CD14-positive monocyte (primary cell): Measurements from ENCODE around the gene GPR173. TPM values are rescaled to one million over a fixed set of nuclear protein-coding genes. Genes with fewer than 3 reads are reported as not detected.

ENCODE experiments used
- DNase-seq, 3 donors: peaks; one replicate each; pipeline ENCODE4 v3.0.0-alpha.2; 2011 to 2022
- H2AFZ ChIP-seq: 2 replicates; pipeline ENCODE4 v1.6.0; 2012; ENCODE audit warnings: mild to moderate bottlenecking, low read depth, low read length, inconsistent platforms; ENCODE audit not compliant: insufficient read depth, poor library complexity, severe bottlenecking
- H3K27ac ChIP-seq, 2 donors: 1 replicate in 1 of 2; 2 replicates in 1 of 2; pipeline ENCODE4 v1.5.1; 2012 to 2013; ENCODE audit warnings: low read length in 2 of 2, control low read depth in 1 of 2, inconsistent platforms in 1 of 2, low read depth in 1 of 2, mild to moderate bottlenecking in 1 of 2
- H3K27me3 ChIP-seq, 2 donors: one replicate each; pipeline versions ENCODE4 v1.6.0 to v1.6.1; 2011 to 2013; ENCODE audit warnings: low read length in 2 of 2; ENCODE audit not compliant: control insufficient read depth in 2 of 2, insufficient read depth in 2 of 2
- H3K36me3 ChIP-seq, 2 donors: replicated peaks in 1 of 2; 1 replicate in 1 of 2; 2 replicates in 1 of 2; pipeline versions ENCODE4 v1.5.1 to v1.6.1; 2012 to 2013; ENCODE audit warnings: low read length in 2 of 2, control low read depth in 1 of 2, inconsistent platforms in 1 of 2, mild to moderate bottlenecking in 1 of 2; ENCODE audit not compliant: insufficient read depth in 2 of 2, control insufficient read depth in 1 of 2
- H3K4me1 ChIP-seq, 2 donors: 1 replicate in 1 of 2; 2 replicates in 1 of 2; pipeline versions ENCODE4 v1.5.1 to v1.6.1; 2012 to 2013; ENCODE audit warnings: low read length in 2 of 2, control low read depth in 1 of 2, inconsistent platforms in 1 of 2, mild to moderate bottlenecking in 1 of 2, moderate library complexity in 1 of 2; ENCODE audit not compliant: insufficient read depth in 2 of 2, control insufficient read depth in 1 of 2
- H3K4me2 ChIP-seq: replicated peaks from 2 replicates; pipeline ENCODE3; 2012; ENCODE audit warnings: low read length, moderate library complexity, mild to moderate bottlenecking; ENCODE audit not compliant: poor library complexity, severe bottlenecking; ENCODE audit errors: extremely low read depth
- H3K4me3 ChIP-seq, 3 experiments: fragments of 200-600 bp in 1 of 3; sonication (generic) in 1 of 3; replicated peaks in 1 of 3; 1 replicate in 2 of 3; 2 replicates in 1 of 3; pipeline ENCODE4 v1.5.1; 2011 to 2013; ENCODE audit warnings: low read length in 3 of 3, mild to moderate bottlenecking in 3 of 3, control low read depth in 2 of 3, low read depth in 2 of 3, inconsistent platforms in 1 of 3, moderate library complexity in 1 of 3
- H3K79me2 ChIP-seq: 2 replicates; pipeline ENCODE4 v1.6.0; 2012; ENCODE audit warnings: mild to moderate bottlenecking, control low read depth, inconsistent platforms, low read length, moderate library complexity; ENCODE audit not compliant: insufficient read depth
- H3K9ac ChIP-seq: 2 replicates; pipeline ENCODE4 v1.6.0; 2017; ENCODE audit warnings: low read length, mild to moderate bottlenecking; ENCODE audit not compliant: insufficient read depth, poor library complexity, severe bottlenecking
- H3K9me3 ChIP-seq, 2 donors: replicated peaks in 1 of 2; 1 replicate in 1 of 2; 2 replicates in 1 of 2; pipeline versions ENCODE4 v1.5.1 to v1.6.1; 2012 to 2013; ENCODE audit warnings: low read length in 2 of 2, control low read depth in 1 of 2; ENCODE audit not compliant: control insufficient read depth in 1 of 2, insufficient read depth in 1 of 2
- H4K20me1 ChIP-seq: 2 replicates; pipeline ENCODE4 v1.6.0; 2012; ENCODE audit warnings: mild to moderate bottlenecking, low read length, control low read depth, moderate library complexity; ENCODE audit not compliant: insufficient read depth
- H3K27ac Mint-ChIP-seq, 7 donors: one replicate each; pipeline ENCODE4 v1.8.0; 2020; ENCODE audit warnings: mild to moderate bottlenecking in 7 of 7, mixed read lengths in 7 of 7, moderate library complexity in 6 of 7, inconsistent platforms in 2 of 7
- H3K27me3 Mint-ChIP-seq, 3 donors: one replicate each; pipeline ENCODE4 v1.8.0; 2021 to 2022; ENCODE audit warnings: low read depth in 3 of 3, mild to moderate bottlenecking in 3 of 3, mixed read lengths in 3 of 3, moderate library complexity in 3 of 3, inconsistent platforms in 1 of 3
- H3K36me3 Mint-ChIP-seq, 2 donors: one replicate each; pipeline ENCODE4 v1.8.0; 2020; ENCODE audit warnings: mixed read lengths in 2 of 2, inconsistent platforms in 1 of 2, mild to moderate bottlenecking in 1 of 2
- H3K4me1 Mint-ChIP-seq: one replicate; pipeline ENCODE4 v1.8.0; 2020; ENCODE audit warnings: mild to moderate bottlenecking, mixed read lengths
- H3K4me3 Mint-ChIP-seq, 2 donors: one replicate each; pipeline ENCODE4 v1.8.0; 2020; ENCODE audit warnings: mild to moderate bottlenecking in 2 of 2, mixed read lengths in 2 of 2, moderate library complexity in 1 of 2
- H3K9me3 Mint-ChIP-seq, 7 donors: one replicate each; pipeline ENCODE4 v1.8.0; 2020 to 2022; ENCODE audit warnings: mixed read lengths in 7 of 7, mild to moderate bottlenecking in 6 of 7, moderate library complexity in 6 of 7, inconsistent platforms in 2 of 7
- CTCF ChIP-seq: fragments of 200-600 bp; IDR thresholded peaks from one replicate; pipeline ENCODE4 v1.8.0; 2022; ENCODE audit warnings: antibody characterized with exemption, mild to moderate bottlenecking
- WGBS: methylation state at CpG from one replicate; pipeline ENCODE4 v1.1.5; 2013; ENCODE audit warnings: missing lambda C conversion rate; ENCODE audit not compliant: insufficient coverage; 5-methylcytosine and 5-hydroxymethylcytosine counted together
- intact Hi-C, 2 donors: fragments of 100-400 bp; cut with micrococcal nuclease; formaldehyde crosslinking; loops; one replicate each; pipeline versions ENCODE4 v1.15.0 to v1.15.1; 2023
- polyA plus RNA-seq, 3 donors: library from polyadenylated mRNA; depleted of rRNA in 1 of 3; unstranded in 2 of 3; stranded (reverse) in 1 of 3; fragments of 300-500 nt in 2 of 3; fragments of >200 nt in 1 of 3; fragmentation: Illumina TruSeq in 2 of 3; gene quantifications; 1 replicate in 2 of 3; 2 replicates in 1 of 3; pipeline ENCODE4 v1.2.3, GENCODE V29; 2012 to 2021

Gene GPR173
- polyA plus RNA-seq, 3 donors, result 0.43 TPM; not detected in 2

- DNase-seq, result no peak
- no peaks in the 10 kb centered on the region for H4K20me1 ChIP-seq
- H3K9me3 ChIP-seq, result no peaks in the 10 kb centered on the region
- Mint-ChIP-seq H3K36me3 (no peaks in the 10 kb centered on the region), H3K4me1 (no peaks in the 10 kb centered on the region), H3K27me3 (no peaks in the 10 kb centered on the region), H3K4me3 (no peak overlapping the region), H3K27ac (no peak overlapping the region), H3K9me3 (no peaks in the 10 kb centered on the region)
- TF ChIP-seq CTCF, result no peak
- H3K27me3 ChIP-seq, result no peaks in the 10 kb centered on the region
- no peak overlapping the region for H2AFZ ChIP-seq
- no peak overlapping the region for H3K27ac ChIP-seq
- intact Hi-C loops, result no loop called here
- no peak overlapping the region for H3K9ac ChIP-seq
- no peaks in the 10 kb centered on the region for H3K36me3 ChIP-seq
- H3K79me2 ChIP-seq, result no peaks in the 10 kb centered on the region
- H3K4me2 ChIP-seq, result no peak overlapping the region
- no peak overlapping the region for H3K4me3 ChIP-seq
- no peaks in the 10 kb centered on the region for H3K4me1 ChIP-seq
- 96% methylated on average over 6 of the region's 6 CpGs for WGBS
Observed at GRCh38 chrX:53055244-53055849, 6.8 kb downstream of the GPR173 start.

DNA sequence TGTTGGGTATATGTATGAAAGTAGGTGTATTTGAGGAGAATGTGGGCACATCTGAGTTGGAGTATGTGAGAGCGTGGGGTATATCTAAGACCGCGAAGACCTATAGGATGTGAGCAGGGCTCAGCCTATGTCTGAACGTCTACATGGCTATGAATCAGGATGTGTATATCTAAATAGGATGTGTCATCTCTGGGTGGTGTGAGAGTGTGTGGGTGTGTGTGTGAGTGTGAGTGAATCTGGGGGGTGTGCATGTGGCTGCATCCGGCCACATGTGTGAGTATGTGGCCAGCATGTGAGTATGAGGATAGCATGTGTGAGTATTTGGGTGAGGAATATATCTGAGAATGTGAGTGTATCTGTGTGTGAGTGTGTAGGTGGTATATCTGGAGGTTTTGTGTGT is 7.7 kb downstream of the GPR173 start:
- no peak overlapping the region for H3K27ac Mint-ChIP-seq
- intact Hi-C loops, result no loop called here
- H3K4me1 Mint-ChIP-seq, result no peaks in the 10 kb centered on the region
- H3K9me3 ChIP-seq, result no peaks in the 10 kb centered on the region
- H3K36me3 ChIP-seq, result no peaks in the 10 kb centered on the region
- no peaks in the 10 kb centered on the region for H4K20me1 ChIP-seq
- H3K4me3 ChIP-seq, result no peak overlapping the region
- H2AFZ ChIP-seq, result no peak overlapping the region
- no peaks in the 10 kb centered on the region for H3K4me1 ChIP-seq
- DNase-seq, result no peak
- WGBS, result 91% methylated on average over 5 of the region's 5 CpGs
- H3K79me2 ChIP-seq, result no peaks in the 10 kb centered on the region
- H3K27me3 Mint-ChIP-seq, result peaks cover 0 to 2% (median 0%) of the 10 kb centered on the region in 3 donors
- H3K9me3 Mint-ChIP-seq, result no peaks in the 10 kb centered on the region
- H3K27ac ChIP-seq, result no peak overlapping the region
- no peak overlapping the region for H3K4me3 Mint-ChIP-seq
- H3K9ac ChIP-seq, result no peak overlapping the region
- no peaks in the 10 kb centered on the region for H3K36me3 Mint-ChIP-seq
- TF ChIP-seq CTCF, result no peak
- H3K27me3 ChIP-seq, result no peaks in the 10 kb centered on the region
- H3K4me2 ChIP-seq, result no peak overlapping the region
